Measurements from ENCODE around the gene SCAMP4.

The SCAMP4 gene

GRCh38 chr19:1959928-1960589, 54.9 kb downstream of the SCAMP4 start:
- TF ChIP-seq CTCF (IDR thresholded peaks at IDR 0.05) = no peak

- no peak for TF ChIP-seq CTCF (IDR thresholded peaks at IDR 0.05)
These were observed 56.0 kb downstream of the SCAMP4 start for GRCh38 chr19:1961000-1961883.

- no peak for TF ChIP-seq CTCF (IDR thresholded peaks at IDR 0.05)
These were observed 57.5 kb downstream of the SCAMP4 start for GRCh38 chr19:1962674-1963073.

- no peak for TF ChIP-seq CTCF (IDR thresholded peaks at IDR 0.05)
These were observed 61.9 kb downstream of the SCAMP4 start for GRCh38 chr19:1967087-1967608.

- TF ChIP-seq CTCF (IDR thresholded peaks at IDR 0.05) = no peak
These were observed 63.3 kb downstream of the SCAMP4 start for GRCh38 chr19:1968279-1969175.

GRCh38 chr19:1969176-1970002, 64.2 kb downstream of the SCAMP4 start:
- no peak for TF ChIP-seq CTCF (IDR thresholded peaks at IDR 0.05)

All from LNCAP (cell line).